Ammon's horn (tissue), 1 donor: Measurements from ENCODE around the gene SLC4A2.
"Not testable (repeated sequence)": the region's sequence is repeated elsewhere in the genome, so short reads cannot be mapped to it uniquely, and the experiment has no call there.

Experiments used
- DNase-seq: peaks from one replicate; pipeline ENCODE4 v3.0.0-alpha.2; 2016; ENCODE audit warnings: low spot score

The SLC4A2 gene

DNA sequence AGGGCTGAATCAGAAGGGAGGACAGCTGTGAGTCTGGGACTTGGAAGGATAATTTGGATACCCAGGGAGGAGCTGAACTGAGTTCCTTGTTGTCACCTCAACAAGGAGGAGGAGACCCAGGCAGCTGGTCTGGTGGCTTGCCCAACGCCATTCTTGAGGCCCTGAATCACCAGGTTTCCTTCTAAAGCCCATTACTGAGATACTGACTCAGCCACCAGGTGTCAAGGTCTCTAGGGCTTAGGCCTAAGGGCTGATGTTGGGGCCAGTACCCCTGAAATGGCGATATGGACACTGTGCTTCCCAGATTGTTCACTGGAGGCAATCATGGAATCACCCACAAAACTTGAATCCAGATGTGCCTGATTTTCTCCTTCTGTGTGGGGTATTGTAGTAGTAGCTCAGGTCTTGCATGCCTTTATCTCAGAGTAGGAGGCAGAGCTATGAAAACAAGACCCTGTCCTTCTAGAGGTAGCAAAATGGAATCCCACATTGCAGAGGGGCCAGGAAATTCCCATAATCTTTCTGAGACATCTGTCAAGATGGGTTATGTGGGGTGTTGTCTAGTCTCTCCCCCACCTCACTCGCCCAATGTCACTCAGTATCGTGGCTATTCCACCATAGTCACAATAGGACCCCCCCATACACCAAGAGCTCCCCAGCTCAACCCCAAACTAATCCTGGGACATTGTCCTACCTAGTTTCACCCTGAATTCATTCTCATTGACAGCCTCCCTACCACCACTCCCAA, 33.3 kb upstream of the SLC4A2 start:
- DNase-seq: no peak

DNA sequence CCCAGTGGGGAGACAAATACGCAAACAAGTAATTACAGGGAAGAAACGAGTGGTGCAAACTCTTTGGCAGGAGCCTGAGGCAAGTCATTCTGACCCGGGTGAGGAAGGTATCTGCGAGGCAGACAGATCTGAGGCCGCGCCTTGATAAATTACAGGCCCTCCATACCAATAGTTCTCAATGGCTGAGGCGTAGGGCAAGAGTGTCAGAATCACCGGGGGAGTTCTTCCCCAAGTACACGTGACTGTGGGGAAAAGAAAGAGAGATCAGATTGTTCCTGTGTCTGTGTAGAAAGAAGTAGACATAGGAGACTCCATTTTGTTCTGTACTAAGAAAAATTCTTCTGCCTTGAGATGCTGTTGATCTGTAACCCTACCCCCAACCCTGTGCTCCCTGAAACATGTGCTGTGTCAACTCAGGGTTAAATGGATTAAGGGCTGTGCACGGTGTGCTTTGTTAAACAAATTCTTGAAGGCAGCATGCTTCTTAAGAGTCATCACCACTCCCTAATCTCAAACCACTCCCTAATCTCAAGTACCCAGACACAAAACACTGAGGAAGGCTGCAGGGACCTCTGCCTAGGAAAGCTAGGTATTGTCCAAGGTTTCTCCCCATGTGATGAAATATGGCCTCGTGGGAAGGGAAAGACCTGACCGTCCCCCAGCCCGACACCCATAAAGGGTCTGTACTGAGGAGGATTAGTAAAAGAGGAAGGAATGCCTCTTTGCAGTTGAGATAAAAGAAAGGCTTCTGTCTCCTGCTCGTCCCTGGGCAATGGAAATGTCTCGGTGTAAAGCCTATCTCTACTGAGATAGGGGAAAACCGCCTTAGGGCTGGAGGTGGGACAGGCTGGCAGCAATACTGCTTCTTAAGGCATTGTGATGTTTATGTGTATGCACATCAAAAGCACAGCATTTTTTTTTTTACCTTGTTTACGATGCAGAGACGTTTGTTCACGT, 32.3 kb upstream of the SLC4A2 start:
- DNase-seq: not testable (repeated sequence)

DNA sequence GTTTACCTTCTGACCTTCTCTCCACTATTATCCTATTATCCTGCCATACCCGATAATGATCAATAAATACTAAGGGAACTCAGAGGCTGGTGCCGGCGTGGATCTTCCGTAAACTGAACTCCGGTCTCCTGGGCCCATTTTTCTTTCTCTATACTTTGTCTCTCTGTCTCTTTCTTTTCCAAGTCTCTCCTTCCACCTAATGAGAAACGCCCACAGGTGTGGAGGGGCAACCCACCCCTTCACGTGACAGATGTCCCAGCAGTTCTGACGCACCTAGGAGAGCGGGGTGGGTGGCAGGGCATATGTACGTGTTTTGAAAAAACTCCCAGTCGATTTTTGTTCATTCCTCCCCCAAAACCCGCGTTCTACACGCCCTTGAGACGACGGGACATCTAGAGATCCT, 31.7 kb upstream of the SLC4A2 start:
- not testable (repeated sequence) for DNase-seq

DNA sequence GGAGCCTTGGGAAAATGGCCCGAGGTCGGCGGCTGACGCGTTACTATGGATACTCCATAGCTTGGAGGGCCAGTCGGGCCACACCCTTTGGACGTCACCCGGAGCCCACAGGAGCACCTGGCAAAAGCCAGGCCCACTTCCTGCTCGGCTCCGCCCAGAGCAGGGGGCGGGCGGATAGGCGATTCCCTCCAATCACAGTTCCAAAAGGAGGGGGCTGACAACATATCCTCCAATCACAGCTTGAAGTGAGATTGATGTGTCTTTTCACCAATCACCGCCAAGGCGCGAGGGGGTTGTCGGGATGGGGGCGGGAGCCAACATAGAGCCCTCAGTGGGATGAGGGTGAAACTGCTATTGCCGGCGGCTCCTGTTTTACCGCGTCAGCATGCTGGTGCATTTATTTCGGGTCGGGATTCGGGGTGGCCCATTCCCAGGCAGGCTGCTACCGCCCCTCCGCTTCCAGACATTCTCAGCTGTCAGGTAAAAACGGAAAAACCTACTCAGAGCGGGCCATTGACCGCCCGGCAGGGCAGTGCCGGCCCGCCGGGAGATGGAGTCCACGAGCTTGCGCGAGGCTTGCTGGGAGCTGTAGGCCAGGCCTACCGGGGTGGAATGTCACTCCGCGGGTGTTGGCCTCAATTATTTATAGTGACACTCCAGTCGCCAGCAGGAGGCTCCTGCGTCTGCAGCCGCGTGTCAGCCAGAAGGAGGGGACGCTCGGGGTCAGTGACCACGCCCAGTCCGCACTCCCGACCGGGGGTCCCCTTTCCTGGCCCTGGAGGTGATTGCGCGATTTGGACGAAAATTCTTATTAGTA, 31.1 kb upstream of the SLC4A2 start, which contains the start of gene ABCB8:
Gene ABCB8, plus strand, starts transcription at position 320 of the 817 bp plus-strand sequence. Its CDS starts 66 bp downstream, at position 386.
- peak; percentile 98 for DNase-seq

DNA sequence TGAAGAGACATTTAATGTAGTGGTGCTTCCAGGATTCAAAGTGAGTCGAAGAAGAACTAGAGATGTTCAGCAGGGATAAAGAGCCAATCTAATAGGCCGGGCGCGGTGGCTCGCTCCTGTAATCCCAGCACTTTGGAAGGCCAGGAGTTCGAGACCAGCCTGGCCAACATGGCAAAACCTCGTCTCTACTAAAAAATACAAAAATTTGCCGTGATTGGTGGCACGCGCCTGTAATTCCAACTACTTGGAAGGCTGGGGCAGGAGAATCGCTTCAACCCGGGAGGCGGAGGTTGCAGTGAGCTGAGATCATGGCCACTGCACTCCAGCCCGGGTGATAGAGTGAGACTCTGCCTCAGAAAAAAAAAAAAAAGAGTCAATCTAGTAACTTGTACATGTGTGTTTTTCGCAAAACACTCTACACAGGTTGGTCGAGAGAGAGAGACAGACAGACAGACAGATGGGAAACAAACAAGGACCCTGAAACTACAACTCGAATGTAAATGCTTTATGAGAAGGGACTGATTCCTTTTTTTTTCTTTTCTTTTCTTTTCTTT, 30.4 kb upstream of the SLC4A2 start:
- no peak for DNase-seq

DNA sequence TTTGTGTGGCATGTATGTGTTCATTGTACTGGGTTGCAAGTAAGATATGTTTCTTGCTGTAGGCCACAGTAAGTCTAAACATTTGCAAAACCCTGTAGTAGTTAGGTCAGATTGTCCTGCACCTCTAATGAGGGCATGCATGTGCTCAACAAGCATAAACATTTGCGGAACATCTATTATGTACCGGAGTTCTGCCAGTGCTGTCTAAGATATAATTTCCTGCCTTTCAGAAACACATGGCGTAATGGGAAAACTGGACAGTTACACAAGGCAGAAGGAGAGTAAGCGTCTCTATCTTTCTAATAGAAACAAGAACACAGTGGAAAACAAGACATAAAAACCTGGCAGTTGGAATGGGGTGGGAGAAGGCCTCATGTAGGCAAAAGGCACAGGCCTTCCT, 28.4 kb upstream of the SLC4A2 start:
- DNase-seq: no peak

DNA sequence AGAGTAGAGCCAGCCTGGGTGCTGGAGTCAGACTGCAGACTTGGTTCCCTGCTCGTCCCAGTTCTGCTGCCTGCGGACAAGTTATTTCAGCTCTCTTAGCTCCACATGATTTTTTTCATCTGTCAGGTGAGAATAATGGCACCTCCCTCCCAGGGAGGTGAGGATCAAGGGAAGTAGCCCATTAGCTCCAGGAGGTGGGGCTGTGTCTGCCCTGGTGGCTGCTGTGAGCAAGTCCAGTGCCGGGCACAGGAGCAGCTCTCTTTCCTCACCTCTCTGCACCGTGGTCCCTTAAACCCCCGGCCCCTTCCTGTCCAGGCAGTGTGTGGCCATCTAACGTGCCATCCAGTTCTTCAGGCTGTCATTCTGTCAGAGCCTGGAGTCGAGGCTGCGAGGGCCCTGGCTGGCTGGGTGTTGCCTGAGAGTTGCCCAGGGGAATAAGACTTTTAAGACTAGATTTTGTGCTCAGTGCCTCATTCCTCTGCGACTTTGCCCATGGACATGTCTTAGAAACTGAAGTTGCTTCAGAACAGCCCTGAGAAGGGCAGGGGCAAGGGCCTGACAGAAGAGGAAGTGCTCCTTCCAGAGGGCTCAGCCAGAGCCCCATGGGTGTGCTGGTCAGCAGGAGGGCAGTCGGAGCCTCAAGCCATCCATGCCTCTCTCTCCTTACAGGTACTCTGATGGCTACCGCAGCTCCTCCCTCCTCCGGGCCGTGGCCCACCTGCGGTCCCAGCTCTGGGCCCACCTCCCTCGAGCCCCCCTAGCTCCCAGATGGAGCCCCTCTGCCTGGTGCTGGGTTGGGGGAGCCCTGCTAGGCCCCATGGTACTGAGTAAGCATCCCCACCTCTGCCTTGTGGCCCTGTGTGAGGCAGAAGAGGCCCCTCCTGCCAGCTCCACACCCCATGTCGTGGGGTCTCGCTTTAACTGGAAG, 26.2 kb upstream of the SLC4A2 start:
- no peak for DNase-seq

DNA sequence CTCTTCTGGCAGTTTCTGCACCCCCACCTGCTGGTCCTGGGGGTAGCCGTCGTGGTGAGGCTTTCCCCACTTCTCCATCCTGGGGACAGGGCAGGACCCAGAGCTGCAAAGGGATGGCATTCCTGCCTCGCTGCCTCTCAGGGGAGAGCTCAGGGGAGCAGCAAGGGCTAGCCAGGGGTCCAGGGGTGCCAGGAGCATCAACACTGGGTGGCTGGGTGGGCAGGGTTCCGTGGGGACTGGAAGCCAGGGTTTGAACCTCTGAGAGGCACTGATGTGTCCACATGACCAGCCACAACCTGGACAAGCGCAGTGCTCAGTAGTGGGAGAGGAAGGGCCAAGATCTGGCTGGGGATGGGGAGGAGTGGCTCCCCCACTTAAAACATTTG, 25.5 kb upstream of the SLC4A2 start:
- DNase-seq: no peak

DNA sequence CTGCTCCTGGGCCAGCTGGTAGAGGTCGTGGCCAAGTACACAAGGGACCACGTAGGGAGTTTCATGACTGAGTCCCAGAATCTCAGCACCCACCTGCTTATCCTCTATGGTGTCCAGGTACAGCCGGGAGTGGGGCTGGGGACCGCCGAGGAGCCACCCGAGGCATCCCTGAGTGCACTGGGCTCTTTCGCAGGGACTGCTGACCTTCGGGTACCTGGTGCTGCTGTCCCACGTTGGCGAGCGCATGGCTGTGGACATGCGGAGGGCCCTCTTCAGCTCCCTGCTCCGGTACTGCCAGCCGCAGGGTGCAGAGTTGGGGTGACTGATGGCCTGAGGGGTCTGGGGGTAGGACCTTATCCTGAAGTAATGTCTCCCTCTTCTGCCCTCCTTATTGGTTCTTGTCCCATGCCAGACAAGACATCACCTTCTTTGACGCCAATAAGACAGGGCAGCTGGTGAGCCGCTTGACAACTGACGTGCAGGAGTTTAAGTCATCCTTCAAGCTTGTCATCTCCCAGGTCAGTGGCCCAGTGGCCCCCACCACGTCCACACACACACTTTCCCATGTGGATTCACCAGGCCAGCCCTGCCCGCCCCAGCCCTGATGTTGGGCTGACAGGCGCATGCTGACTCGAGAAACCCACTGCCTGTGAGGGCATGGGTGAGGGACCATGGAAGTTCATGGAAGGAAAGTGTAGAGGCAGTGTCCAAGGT, 24.9 kb upstream of the SLC4A2 start:
- no peak for DNase-seq

DNA sequence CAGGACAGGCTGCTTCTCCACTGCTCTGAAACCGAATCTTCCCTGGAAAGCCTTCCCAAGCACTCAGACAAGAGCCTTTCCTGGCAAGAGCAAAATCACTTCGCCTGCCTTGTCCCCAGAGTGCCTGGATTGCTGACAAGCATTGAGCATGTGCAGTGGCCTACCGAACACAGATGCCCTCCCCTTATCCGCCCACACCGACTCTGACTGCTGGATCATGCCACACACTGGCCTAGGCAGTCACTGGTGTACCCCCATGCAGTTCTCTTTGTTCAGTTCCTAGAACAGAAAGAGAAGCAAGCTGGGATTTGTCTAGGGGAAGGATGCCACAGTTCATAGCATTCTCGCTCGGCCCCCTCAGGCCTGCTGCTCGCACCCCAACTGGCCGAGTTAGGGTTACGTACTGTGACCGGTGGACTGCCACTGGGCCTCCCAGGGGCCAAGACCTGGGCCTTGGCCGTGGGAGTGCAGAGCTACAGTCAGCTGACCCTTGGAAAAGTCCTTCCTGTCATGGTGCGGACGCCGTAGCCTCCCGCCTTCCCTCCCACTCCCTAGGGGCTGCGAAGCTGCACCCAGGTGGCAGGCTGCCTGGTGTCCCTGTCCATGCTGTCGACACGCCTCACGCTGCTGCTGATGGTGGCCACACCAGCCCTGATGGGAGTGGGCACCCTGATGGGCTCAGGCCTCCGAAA, 24.2 kb upstream of the SLC4A2 start:
- peak; percentile 81 for DNase-seq

DNA sequence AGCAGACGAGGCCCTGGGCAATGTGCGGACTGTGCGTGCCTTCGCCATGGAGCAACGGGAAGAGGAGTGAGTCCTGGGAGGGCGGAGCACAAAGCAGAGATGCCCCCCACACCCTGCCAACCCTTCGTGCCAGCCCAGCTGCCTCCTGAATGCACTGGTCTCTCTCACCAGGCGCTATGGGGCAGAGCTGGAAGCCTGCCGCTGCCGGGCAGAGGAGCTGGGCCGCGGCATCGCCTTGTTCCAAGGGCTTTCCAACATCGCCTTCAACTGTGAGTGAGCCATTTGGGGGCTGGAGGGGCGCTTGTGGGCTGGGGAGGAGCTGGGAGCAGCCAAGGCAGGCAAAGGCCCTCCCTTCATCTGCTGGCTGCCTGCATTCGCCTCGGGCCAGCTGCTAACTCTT, 23.5 kb upstream of the SLC4A2 start:
- no peak for DNase-seq

DNA sequence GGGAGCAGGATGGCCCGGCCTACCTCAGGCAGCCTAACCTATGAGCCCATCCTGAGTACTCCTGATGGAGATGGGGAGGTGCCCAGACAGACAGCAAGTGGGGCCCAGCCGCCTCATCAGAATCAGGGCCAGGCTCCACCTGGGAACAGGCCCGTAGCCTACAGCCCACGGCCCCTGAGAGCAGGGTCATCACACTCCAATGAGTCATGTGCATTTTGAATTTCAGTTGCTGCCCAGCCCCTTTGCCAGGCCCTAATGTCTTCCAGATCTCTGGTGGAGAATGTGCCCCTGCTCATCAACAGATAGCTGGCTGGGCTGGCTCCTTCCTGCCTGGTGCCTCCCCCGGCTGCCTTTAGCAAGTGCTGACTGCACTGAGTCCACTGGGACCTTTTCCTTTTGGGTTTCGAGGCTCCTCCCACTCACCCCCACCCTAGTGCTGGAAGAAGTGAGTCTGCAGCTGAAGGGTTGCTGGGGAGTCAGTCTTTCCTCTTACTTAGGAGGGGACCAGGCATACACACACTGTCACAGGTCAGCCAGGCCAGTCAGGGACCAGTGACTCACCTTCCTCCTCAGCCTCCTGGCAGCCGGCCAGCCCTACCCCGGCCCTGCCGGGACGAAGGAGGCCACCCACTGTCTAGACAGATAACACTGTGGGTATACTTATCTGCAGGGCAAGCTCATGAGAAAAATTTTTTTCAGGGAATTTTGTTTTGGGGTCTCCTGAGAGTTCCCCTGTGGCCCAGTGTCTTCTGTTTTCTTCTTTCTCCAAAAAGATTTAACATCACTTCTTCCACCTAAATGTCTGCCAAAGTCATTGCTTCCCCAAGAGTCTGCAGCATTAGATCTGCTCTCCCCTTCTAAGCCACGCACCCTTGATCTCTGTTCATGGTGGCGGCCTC, 20.2 kb upstream of the SLC4A2 start:
- DNase-seq: no peak

DNA sequence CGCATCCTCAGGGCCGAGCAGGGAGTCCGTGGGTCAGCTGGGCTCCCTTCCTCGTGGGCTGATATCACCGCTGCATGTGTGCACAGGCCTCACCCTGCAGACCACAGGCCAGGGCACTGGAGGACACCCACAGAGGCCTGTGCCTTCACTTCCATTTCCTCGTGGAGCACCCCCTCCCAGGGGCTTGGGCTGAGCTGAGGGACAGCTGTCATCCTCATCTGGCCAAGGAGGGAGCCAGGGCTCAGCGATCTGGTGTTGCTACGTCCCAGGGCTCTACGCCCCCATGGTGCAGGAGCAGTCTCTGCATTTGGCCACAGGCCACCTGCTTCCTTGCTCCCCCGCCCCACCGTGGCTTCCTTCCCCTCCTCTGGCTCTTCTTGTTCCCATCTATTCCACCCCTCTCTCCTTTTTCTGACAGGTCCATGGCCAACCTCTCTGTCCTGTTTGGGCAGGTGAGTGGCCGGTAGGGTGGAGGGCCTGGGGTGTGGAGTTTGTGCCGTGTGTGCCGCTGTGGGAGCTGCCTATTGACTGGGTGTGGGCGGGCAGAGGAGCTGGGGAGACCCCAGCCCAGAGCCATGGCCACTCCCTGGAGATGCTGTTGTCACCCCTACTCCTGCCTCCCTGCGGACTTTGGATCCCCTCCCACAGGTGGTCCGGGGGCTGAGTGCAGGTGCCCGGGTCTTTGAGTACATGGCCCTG, 19.4 kb upstream of the SLC4A2 start:
- DNase-seq: no peak

DNA sequence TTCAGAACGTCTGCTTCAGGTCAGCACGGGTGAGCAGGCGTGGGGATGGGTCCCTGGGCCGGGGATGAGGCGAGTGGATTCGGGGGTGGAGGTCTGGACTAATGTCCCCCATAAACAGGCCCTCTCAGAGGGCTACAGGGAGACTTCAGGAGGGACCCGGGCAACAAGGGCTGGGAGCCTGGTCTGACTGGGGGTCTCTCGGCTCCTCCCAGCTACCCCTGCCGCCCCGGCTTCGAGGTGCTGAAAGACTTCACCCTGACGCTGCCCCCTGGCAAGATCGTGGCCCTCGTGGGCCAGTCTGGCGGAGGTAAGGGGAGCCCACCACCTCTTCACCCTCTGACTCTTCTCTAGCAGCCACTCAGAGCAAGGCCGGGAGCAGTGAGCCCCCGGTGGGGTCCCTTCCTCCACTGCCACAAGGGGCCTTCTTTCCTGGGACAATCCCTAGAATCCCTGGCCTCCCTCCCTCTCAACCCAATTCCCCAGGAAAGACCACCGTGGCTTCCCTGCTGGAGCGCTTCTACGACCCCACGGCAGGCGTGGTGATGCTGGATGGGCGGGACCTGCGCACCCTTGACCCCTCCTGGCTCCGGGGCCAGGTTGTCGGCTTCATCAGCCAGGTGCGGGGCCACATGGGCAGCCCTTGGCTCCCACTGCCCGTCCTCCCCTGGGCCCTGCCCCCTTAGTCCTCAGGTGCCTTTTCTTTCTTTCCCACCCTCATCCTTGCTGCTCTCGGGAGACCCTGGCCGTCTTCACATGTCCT, 18.6 kb upstream of the SLC4A2 start:
- no peak for DNase-seq

DNA sequence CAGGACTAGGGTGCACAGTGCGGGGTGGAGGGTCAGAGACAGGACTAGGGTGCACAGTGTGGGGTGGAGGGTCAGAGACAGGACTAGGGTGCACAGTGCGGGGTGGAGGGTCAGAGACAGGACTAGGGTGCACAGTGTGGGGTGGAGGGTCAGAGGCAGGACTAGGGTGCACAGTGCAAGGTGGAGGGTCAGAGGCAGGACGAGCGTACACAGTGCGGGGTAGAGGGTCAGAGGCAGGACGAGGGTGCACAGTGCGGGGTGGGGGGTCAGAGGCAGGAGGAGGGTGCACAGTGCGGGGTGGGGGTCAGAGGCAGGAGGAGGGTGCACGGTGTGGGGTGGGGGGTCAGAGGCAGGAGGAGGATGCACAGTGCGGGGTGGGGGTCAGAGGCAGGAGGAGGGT, 15.9 kb upstream of the SLC4A2 start:
- not testable (repeated sequence) for DNase-seq

DNA sequence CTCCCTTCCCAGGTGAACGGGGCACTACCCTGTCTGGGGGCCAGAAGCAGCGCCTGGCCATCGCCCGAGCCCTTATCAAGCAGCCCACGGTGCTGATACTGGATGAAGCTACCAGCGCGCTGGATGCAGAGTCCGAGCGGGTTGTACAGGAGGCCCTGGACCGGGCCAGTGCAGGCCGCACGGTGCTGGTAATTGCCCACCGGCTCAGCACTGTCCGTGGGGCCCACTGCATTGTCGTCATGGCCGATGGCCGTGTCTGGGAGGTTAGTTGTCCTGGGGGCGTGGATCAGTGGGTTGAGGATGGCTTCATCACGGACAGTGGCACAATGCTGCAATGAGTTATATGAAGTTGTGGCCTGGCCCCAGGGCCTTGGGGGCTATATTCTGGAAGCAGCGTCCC, 15.4 kb upstream of the SLC4A2 start:
- no peak for DNase-seq

DNA sequence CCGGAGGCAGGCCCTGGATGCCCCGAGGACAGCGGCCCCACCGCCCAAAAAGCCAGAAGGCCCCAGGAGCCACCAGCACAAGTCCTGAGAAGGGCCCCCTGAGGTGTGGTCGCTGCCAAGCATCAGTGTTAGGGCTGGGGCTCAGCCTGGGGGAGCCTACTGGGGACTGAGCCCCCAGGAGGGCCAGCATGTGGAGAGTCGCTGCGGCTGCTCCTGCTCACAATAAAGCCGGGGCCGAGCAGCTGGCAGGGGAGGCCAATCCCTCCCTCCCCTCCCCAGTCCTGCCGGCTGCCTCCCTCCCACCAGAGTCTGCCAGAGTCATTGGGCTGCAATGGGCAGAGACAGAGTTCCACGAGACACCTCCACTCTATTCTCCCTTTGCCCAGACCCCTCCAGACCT, 14.1 kb upstream of the SLC4A2 start:
- no peak for DNase-seq
